Mammary epithelial cell (primary cell): ENCODE data around the gene PRM3.

Source experiments
- CTCF ChIP-seq, 2 donors: IDR thresholded peaks in 1 of 2; conservative IDR thresholded peaks in 1 of 2; 2 replicates each; pipeline ENCODE4 v1.5.1; 2011 to 2012; ENCODE audit warnings: inconsistent platforms in 2 of 2, low read length in 2 of 2, mild to moderate bottlenecking in 2 of 2, control low read depth in 1 of 2, low read depth in 1 of 2; ENCODE audit not compliant: insufficient read depth in 1 of 2; ENCODE audit errors: extremely low read depth in 1 of 2
- EZH2 ChIP-seq: IDR thresholded peaks from 2 replicates; pipeline ENCODE4 v1.6.1; 2012; ENCODE audit warnings: low read length, inconsistent platforms, borderline replicate concordance

- TF ChIP-seq CTCF (conservative IDR thresholded peaks at IDR 0.05 in 1 of 2, IDR thresholded peaks at IDR 0.05 in 1 of 2; ENCODE audit: extremely low read depth in 1 of 2, insufficient read depth in 1 of 2, low read depth in 1 of 2, low read length in 2 of 2) (no peak), EZH2 (no peak)
Measured at GRCh38 chr16:11258553-11259492, 14.6 kb downstream of the PRM3 start.
